Measurements from ENCODE around the gene AQP9.

The AQP9 gene

GRCh38 chr15:58167095-58167691 is 29.0 kb downstream of the AQP9 start:
- no peak for TF ChIP-seq CTCF (IDR thresholded peaks at IDR 0.05; ENCODE audit: insufficient read depth, low read length, missing control alignments)
- H3K4me3 ChIP-seq (ENCODE audit: low read depth, low read length): no peak overlapping the region
- no peak for DNase-seq (ENCODE audit: low read depth, low spot score)
- CTCF ChIA-PET: no interaction called here
- POLR2A ChIA-PET: no interaction called here

GRCh38 chr15:58169934-58170333 is 31.8 kb downstream of the AQP9 start:
- TF ChIP-seq CTCF (IDR thresholded peaks at IDR 0.05; ENCODE audit: insufficient read depth, low read length, missing control alignments): no peak
- no peak for DNase-seq (ENCODE audit: low read depth, low spot score)
- no peak overlapping the region for H3K4me3 ChIP-seq (ENCODE audit: low read depth, low read length)
- POLR2A ChIA-PET: no interaction called here
- CTCF ChIA-PET: interaction anchor here (4.1 kb wide), 1 partner anchor 13 kb away, joined by 13 read pairs; no protein-coding TSS in a partner anchor

- no peak for DNase-seq (ENCODE audit: low read depth, low spot score)
- no peak for TF ChIP-seq CTCF (IDR thresholded peaks at IDR 0.05; ENCODE audit: insufficient read depth, low read length, missing control alignments)
- ChIA-PET CTCF (interaction anchor here (4.1 kb wide), 1 partner anchor 11 kb away, joined by 13 read pairs; no protein-coding TSS in a partner anchor), POLR2A (no interaction called here)
- H3K4me3 ChIP-seq (ENCODE audit: low read depth, low read length): no peak overlapping the region
Measured at GRCh38 chr15:58171476-58172061, 33.4 kb downstream of the AQP9 start.

- POLR2A ChIA-PET: no interaction called here
- no peak overlapping the region for H3K4me3 ChIP-seq (ENCODE audit: low read depth, low read length)
- CTCF ChIA-PET: no interaction called here
- no peak for TF ChIP-seq CTCF (IDR thresholded peaks at IDR 0.05; ENCODE audit: insufficient read depth, low read length, missing control alignments)
- DNase-seq (ENCODE audit: low read depth, low spot score): no peak
Measured at GRCh38 chr15:58174709-58175108, 36.5 kb downstream of the AQP9 start.

- H3K4me3 ChIP-seq (ENCODE audit: low read depth, low read length): no peak overlapping the region
- TF ChIP-seq CTCF (IDR thresholded peaks at IDR 0.05; ENCODE audit: insufficient read depth, low read length, missing control alignments): no peak
- CTCF ChIA-PET: interaction anchor here (1.2 kb wide), 1 partner anchor 109 kb away, joined by 3 read pairs; no protein-coding TSS in a partner anchor
- no peak for DNase-seq (ENCODE audit: low read depth, low spot score)
- POLR2A ChIA-PET: no interaction called here
Measured at GRCh38 chr15:58175955-58176354, 37.8 kb downstream of the AQP9 start.

GRCh38 chr15:58178668-58179067 is 40.5 kb downstream of the AQP9 start:
- DNase-seq (ENCODE audit: low read depth, low spot score): no peak
- POLR2A ChIA-PET: no interaction called here
- CTCF ChIA-PET: interaction anchor here (0.9 kb wide), 1 partner anchor 64 kb away, joined by 3 read pairs; no protein-coding TSS in a partner anchor
- no peak overlapping the region for H3K4me3 ChIP-seq (ENCODE audit: low read depth, low read length)
- TF ChIP-seq CTCF (IDR thresholded peaks at IDR 0.05; ENCODE audit: insufficient read depth, low read length, missing control alignments): no peak
